GM23248 (cell line): ENCODE measurements around the gene CHRNB1. TPM values are rescaled to one million over a fixed set of nuclear protein-coding genes. Genes with fewer than 3 reads are reported as not detected.

ENCODE experiments used
- DNase-seq: peaks from one replicate; pipeline ENCODE4 v3.0.0-alpha.2; 2015
- H2AFZ ChIP-seq: fragments of 200-600 bp; sonication (generic); 2 replicates; pipeline ENCODE4 v1.6.1; 2016; ENCODE audit warnings: antibody characterized with exemption
- H3F3A ChIP-seq: fragments of 200-600 bp; sonication (generic); 2 replicates; pipeline ENCODE4 v1.6.1; 2016; ENCODE audit warnings: mild to moderate bottlenecking, antibody characterized with exemption, mixed run types; ENCODE audit not compliant: insufficient read depth
- H3K27ac ChIP-seq: fragments of 200-600 bp; sonication (generic); 2 replicates; pipeline ENCODE4 v1.5.1; 2016; ENCODE audit warnings: mild to moderate bottlenecking
- H3K27me3 ChIP-seq: fragments of 200-600 bp; sonication (generic); replicated peaks from 2 replicates; pipeline ENCODE4 v1.6.1; 2016; ENCODE audit warnings: mild to moderate bottlenecking; ENCODE audit not compliant: insufficient read depth
- H3K36me3 ChIP-seq: fragments of 200-600 bp; sonication (generic); 2 replicates; pipeline ENCODE4 v1.6.1; 2016; ENCODE audit warnings: low read depth, mild to moderate bottlenecking
- H3K4me1 ChIP-seq: fragments of 200-600 bp; sonication (generic); 2 replicates; pipeline ENCODE4 v1.6.1; 2016; ENCODE audit warnings: mild to moderate bottlenecking; ENCODE audit not compliant: insufficient read depth
- H3K4me2 ChIP-seq: fragments of 200-600 bp; sonication (generic); one replicate; pipeline ENCODE4 v1.6.1; 2016; ENCODE audit warnings: mild to moderate bottlenecking; ENCODE audit not compliant: unreplicated experiment
- H3K4me3 ChIP-seq: fragments of 200-600 bp; sonication (generic); 2 replicates; pipeline ENCODE4 v1.5.1; 2016; ENCODE audit warnings: mild to moderate bottlenecking
- H3K79me2 ChIP-seq: fragments of 200-600 bp; sonication (generic); 2 replicates; pipeline ENCODE4 v1.6.1; 2016; ENCODE audit warnings: mild to moderate bottlenecking; ENCODE audit not compliant: insufficient read depth
- H3K9ac ChIP-seq: fragments of 200-600 bp; sonication (generic); 2 replicates; pipeline ENCODE4 v1.6.1; 2016; ENCODE audit warnings: mild to moderate bottlenecking
- H3K9me2 ChIP-seq: fragments of 200-600 bp; sonication (generic); 2 replicates; pipeline ENCODE4 v1.6.1; 2016; ENCODE audit warnings: mixed run types, mild to moderate bottlenecking, moderate library complexity; ENCODE audit not compliant: insufficient read depth
- H3K9me3 ChIP-seq: fragments of 200-600 bp; sonication (generic); one replicate; pipeline ENCODE4 v1.6.1; 2017; ENCODE audit warnings: low read depth
- H4K20me1 ChIP-seq: fragments of 200-600 bp; sonication (generic); 2 replicates; pipeline ENCODE4 v1.6.0; 2016; ENCODE audit not compliant: insufficient read depth
- EZH2 ChIP-seq: fragments of 200-600 bp; sonication (generic); IDR thresholded peaks from 2 replicates; pipeline ENCODE4 v1.6.1; 2018; ENCODE audit warnings: antibody characterized with exemption, mild to moderate bottlenecking; ENCODE audit not compliant: insufficient read depth, poor library complexity, severe bottlenecking
- EZH2phosphoT487 ChIP-seq: fragments of 200-600 bp; sonication (generic); IDR thresholded peaks from 2 replicates; pipeline ENCODE4 v1.6.1; 2018; ENCODE audit warnings: antibody characterized with exemption, moderate library complexity, mild to moderate bottlenecking, low read depth; ENCODE audit not compliant: insufficient read depth
- WGBS, 2 experiments: methylation state at CpG; one replicate each; pipeline ENCODE4 v1.1.6; 2015 to 2017; ENCODE audit warnings: low lambda C conversion rate in 2 of 2, low coverage in 1 of 2; ENCODE audit errors: missing lambda C conversion rate in 2 of 2; 5-methylcytosine and 5-hydroxymethylcytosine counted together
- in situ Hi-C: fragments of 300-500 bp; cut with MboI; formaldehyde crosslinking; loops from 2 replicates; pipeline ENCODE4 v1.15.0; 2020
- polyA plus RNA-seq: library from polyadenylated mRNA; unstranded; fragments of >200 nt; fragmentation: Nextera tagmentation; extraction: Ambion mirVana; gene quantifications from 2 replicates; pipeline ENCODE4 v1.2.1, GENCODE V29; 2016
- total RNA-seq: library from RNA; depleted of rRNA; stranded (reverse); fragments of >200 nt; shearing (Covaris generic); gene quantifications from 2 replicates; pipeline ENCODE4 v1.2.3, GENCODE V29; 2014

Gene CHRNB1
- total and polyA plus RNA-seq, 2 experiments from 2014 or later, result 3.5 to 4.9 TPM

DNA sequence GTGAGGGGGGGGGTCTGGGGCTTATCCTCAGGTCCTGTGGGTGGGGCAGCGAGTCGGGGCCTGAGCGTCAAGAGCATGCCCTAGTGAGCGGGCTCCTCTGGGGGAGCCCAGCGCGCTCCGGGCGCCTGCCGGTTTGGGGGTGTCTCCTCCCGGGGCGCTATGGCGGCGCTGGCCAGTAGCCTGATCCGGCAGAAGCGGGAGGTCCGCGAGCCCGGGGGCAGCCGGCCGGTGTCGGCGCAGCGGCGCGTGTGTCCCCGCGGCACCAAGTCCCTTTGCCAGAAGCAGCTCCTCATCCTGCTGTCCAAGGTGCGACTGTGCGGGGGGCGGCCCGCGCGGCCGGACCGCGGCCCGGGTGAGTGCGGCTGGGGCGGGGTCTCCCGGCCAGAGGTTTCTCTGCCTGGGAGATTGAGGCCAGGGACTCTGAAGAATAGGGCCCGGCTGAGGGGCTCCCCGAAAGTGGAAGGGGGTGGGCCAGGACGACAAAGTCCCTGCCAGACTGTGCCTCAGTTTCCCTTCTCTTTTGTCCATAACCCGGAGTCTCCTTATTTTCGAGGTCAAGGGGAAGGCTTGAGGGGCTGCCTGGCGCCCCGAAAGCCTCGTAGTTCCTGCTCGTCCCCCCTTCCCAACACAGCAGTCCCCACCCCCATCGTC, 5.3 kb upstream of the CHRNB1 start, which contains the start of gene FGF11:
FGF11 (plus strand) TSS at position 51 of the 651 bp plus-strand sequence; CDS start at position 160, 109 bp downstream.
- H3K9me2 ChIP-seq, result no peaks in the 10 kb centered on the region
- no peaks in the 10 kb centered on the region for H3K36me3 ChIP-seq
- no peak within 1 kb of the TSS for H2AFZ ChIP-seq
- TF ChIP-seq EZH2, result peak; percentile 86
- 0 out of 2 replicates have a peak, but pooled peaks have one; percentile 72 for TF ChIP-seq EZH2phosphoT487
- H3F3A ChIP-seq, result peaks cover 10% of the 10 kb centered on the region
- H3K9ac ChIP-seq, result no peak within 1 kb of the TSS
- H3K79me2 ChIP-seq, result no peaks in the 10 kb centered on the region
- H3K4me1 ChIP-seq, result peaks cover 16% of the 10 kb centered on the region
- H3K27ac ChIP-seq, result no peak within 1 kb of the TSS
- peak; percentile 19 for DNase-seq
- H4K20me1 ChIP-seq, result no peaks in the 10 kb centered on the region
- 3 to 8% methylated on average over 31 to 41 of the region's 50 CpGs for WGBS, 2 experiments
- peak within 1 kb of the TSS; percentile 46 for H3K4me3 ChIP-seq
- no peaks in the 10 kb centered on the region for H3K9me3 ChIP-seq
- in situ Hi-C loops, result no loop called here
- H3K27me3 ChIP-seq, result peaks cover 32% of the 10 kb centered on the region; the same call in 1 of the 2 replicates
- peak within 1 kb of the TSS; percentile 48 for H3K4me2 ChIP-seq

DNA sequence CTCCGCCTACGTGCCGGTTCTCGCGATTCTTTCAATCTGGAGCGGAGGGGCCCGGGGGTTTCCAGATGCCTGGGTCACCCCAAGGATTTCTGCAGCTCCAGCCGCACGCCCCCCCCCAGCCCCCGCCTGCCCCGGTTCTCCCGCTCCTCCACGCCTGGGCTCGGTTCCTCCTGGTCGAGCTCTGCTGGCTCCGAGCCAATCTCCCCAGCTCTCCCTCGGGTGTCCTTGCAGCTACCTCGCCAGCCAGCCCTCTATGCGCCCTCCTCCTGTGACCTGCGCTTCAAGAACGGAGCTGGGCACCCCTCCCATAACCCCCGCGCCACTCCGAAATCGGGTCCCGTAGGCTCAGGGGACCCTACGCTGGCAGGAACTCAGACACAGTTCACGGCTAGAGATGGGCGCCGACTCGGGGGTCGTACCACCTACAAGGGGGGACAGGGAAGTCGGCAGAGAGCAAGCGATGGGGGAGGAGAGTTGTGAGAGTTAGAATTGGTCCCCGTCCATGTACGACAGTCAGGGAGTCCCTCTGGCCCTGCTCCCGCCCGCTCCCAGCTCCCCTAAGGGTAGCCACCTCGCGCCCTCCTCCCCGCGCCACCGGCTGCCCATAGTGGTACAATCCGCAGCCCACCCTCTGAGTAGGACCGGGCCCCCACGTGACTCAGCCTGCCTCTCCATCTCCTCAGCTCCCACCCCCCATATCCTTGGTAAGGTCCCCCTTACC, 4.6 kb upstream of the CHRNB1 start:
- 10 to 12% methylated on average over 32 to 46 of the region's 46 CpGs for WGBS, 2 experiments
- no peak overlapping the region for H3K9ac ChIP-seq
- H3F3A ChIP-seq, result peaks cover 11% of the 10 kb centered on the region

DNA sequence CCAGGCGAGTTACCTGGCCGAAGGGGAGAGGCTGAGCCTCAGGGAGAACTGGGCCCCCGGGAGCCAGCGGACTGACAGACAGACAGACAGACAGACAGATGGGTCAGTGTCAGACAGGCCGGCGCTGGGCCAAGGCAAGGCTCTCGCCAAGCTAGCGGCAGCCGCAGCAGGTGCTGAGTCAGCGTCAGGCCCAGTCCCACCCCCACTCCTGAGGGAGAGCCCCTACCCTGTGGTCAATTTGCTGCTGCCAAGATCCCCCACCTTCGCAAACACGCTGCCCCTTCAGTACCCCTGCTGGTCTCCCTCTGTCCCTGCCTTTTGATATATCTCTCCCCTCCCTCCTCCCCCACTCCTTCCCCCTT, 4.0 kb upstream of the CHRNB1 start:
- Histone ChIP-seq H3K9me2 (no peaks in the 10 kb centered on the region), H2AFZ (no peak overlapping the region), H4K20me1 (no peaks in the 10 kb centered on the region), H3K9ac (no peak overlapping the region), H3K4me3 (no peak overlapping the region), H3K27ac (no peak overlapping the region), H3K9me3 (no peaks in the 10 kb centered on the region), H3K27me3 (peaks cover 32% of the 10 kb centered on the region; the same call in 1 of the 2 replicates), H3F3A (peaks cover 11% of the 10 kb centered on the region), H3K4me1 (peaks cover 16% of the 10 kb centered on the region), H3K4me2 (peak overlapping the region; percentile 48), H3K36me3 (no peaks in the 10 kb centered on the region), H3K79me2 (no peaks in the 10 kb centered on the region)
- TF ChIP-seq EZH2, result peak; percentile 29
- no peak for TF ChIP-seq EZH2phosphoT487
- in situ Hi-C loops, result no loop called here
- peak; percentile 52 for DNase-seq
- 13 to 14% methylated on average over 10 of the region's 12 CpGs for WGBS, 2 experiments

More for the DNA sequence above, 4.6 kb upstream of the CHRNB1 start:
- Histone ChIP-seq H3K9me2 (no peaks in the 10 kb centered on the region), H3K27me3 (peaks cover 32% of the 10 kb centered on the region; the same call in 1 of the 2 replicates), H3K4me2 (peak overlapping the region; percentile 48), H3K36me3 (no peaks in the 10 kb centered on the region), H3K4me1 (peaks cover 16% of the 10 kb centered on the region), H3K4me3 (peak overlapping the region; percentile 46), H3K9me3 (no peaks in the 10 kb centered on the region), H2AFZ (no peak overlapping the region), H4K20me1 (no peaks in the 10 kb centered on the region), H3K79me2 (no peaks in the 10 kb centered on the region), H3K27ac (no peak overlapping the region)
- in situ Hi-C loops, result no loop called here
- DNase-seq, result peak; percentile 31
- TF ChIP-seq EZH2, result no peak
- no peak for TF ChIP-seq EZH2phosphoT487

DNA sequence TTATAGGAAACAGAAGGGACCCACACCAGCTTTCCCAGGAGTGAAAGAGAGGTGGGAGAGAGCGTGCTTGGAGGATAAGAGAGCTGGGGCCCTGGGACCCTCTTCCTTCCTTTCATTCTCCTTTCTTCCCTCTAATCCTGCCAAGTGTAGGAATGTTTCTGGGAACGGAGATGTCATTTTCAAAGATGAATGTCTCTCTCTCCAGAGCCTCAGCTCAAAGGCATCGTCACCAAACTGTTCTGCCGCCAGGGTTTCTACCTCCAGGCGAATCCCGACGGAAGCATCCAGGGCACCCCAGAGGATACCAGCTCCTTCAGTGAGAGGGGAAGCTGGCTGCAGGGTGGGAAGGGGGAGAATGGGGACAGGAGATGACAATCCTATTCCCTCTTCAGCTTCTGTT, 3.6 kb upstream of the CHRNB1 start:
- H3K9me2 ChIP-seq, result no peaks in the 10 kb centered on the region
- no peaks in the 10 kb centered on the region for H3K36me3 ChIP-seq
- H3K79me2 ChIP-seq, result no peaks in the 10 kb centered on the region
- no peak overlapping the region for H3K9ac ChIP-seq
- H3K4me2 ChIP-seq, result no peak overlapping the region
- in situ Hi-C loops, result no loop called here
- H3K27me3 ChIP-seq, result peaks cover 35% of the 10 kb centered on the region; the same call in 1 of the 2 replicates
- H4K20me1 ChIP-seq, result no peaks in the 10 kb centered on the region
- no peak for DNase-seq
- 63% methylated on average over 7 of the region's 7 CpGs for WGBS, 2 experiments
- H3K4me1 ChIP-seq, result peaks cover 16% of the 10 kb centered on the region
- peaks cover 11% of the 10 kb centered on the region for H3F3A ChIP-seq
- H3K4me3 ChIP-seq, result no peak overlapping the region
- no peak overlapping the region for H3K27ac ChIP-seq
- no peaks in the 10 kb centered on the region for H3K9me3 ChIP-seq
- TF ChIP-seq EZH2phosphoT487 (no peak), EZH2 (no peak)
- no peak overlapping the region for H2AFZ ChIP-seq
